DND-41 (cell line): ENCODE measurements around the gene PLD5.

Source experiments
- ATAC-seq: fragments of 200-7000 bp; cut with Tn5 transposase; 3 replicates; pipeline ENCODE4 v1.9.1; 2021; ENCODE audit warnings: low read depth; ENCODE audit not compliant: insufficient read depth
- DNase-seq: peaks from one replicate; pipeline ENCODE4 v3.0.0-alpha.2; 2020
- H2AFZ ChIP-seq: 2 replicates; pipeline ENCODE4 v1.6.0; 2012; ENCODE audit warnings: low read depth, low read length
- H3K27ac ChIP-seq: 2 replicates; pipeline ENCODE4 v1.5.1; 2012; ENCODE audit warnings: low read length, inconsistent platforms
- H3K27me3 ChIP-seq: fragments of 200-600 bp; sonication (generic); 2 replicates; pipeline ENCODE4 v1.6.0; 2012; ENCODE audit warnings: low read length, mild to moderate bottlenecking, inconsistent platforms; ENCODE audit not compliant: insufficient read depth, poor library complexity
- H3K36me3 ChIP-seq: 2 replicates; pipeline ENCODE4 v1.5.1; 2012; ENCODE audit warnings: low read length, inconsistent platforms; ENCODE audit not compliant: insufficient read depth
- H3K4me1 ChIP-seq: 2 replicates; pipeline ENCODE4 v1.5.1; 2012; ENCODE audit warnings: mild to moderate bottlenecking, low read length; ENCODE audit not compliant: insufficient read depth
- H3K4me2 ChIP-seq: 2 replicates; pipeline ENCODE4 v1.6.0; 2012; ENCODE audit warnings: mild to moderate bottlenecking, moderate library complexity, low read length, inconsistent platforms; ENCODE audit not compliant: insufficient read depth
- H3K4me3 ChIP-seq, 2 experiments: fragments of 200-600 bp in 1 of 2; shearing (Covaris generic) in 1 of 2; 2 replicates each; pipeline ENCODE4 v1.5.1; 2012 to 2016; ENCODE audit warnings: inconsistent platforms in 2 of 2, low read length in 2 of 2, mild to moderate bottlenecking in 2 of 2, low read depth in 1 of 2, moderate library complexity in 1 of 2
- H3K79me2 ChIP-seq: 2 replicates; pipeline ENCODE4 v1.6.0; 2012; ENCODE audit warnings: low read length, inconsistent platforms; ENCODE audit not compliant: insufficient read depth
- H3K9ac ChIP-seq: 2 replicates; pipeline ENCODE4 v1.6.0; 2012; ENCODE audit warnings: low read depth, mild to moderate bottlenecking, inconsistent platforms, low read length, moderate library complexity
- H3K9me3 ChIP-seq: 2 replicates; pipeline ENCODE4 v1.5.1; 2012; ENCODE audit warnings: low read length, moderate library complexity, mild to moderate bottlenecking, inconsistent platforms; ENCODE audit not compliant: insufficient read depth, severe bottlenecking
- H4K20me1 ChIP-seq: 2 replicates; pipeline ENCODE4 v1.6.0; 2012; ENCODE audit warnings: low read length; ENCODE audit not compliant: insufficient read depth
- CTCF ChIP-seq: IDR thresholded peaks from 2 replicates; pipeline ENCODE4 v1.5.1; 2012; ENCODE audit warnings: borderline replicate concordance, low read length, moderate library complexity, mild to moderate bottlenecking; ENCODE audit not compliant: poor library complexity, severe bottlenecking; ENCODE audit errors: extremely low read depth
- EZH2 ChIP-seq: IDR thresholded peaks from 3 replicates; pipeline ENCODE4 v1.6.1; 2012; ENCODE audit warnings: borderline replicate concordance, low read depth, mild to moderate bottlenecking, moderate library complexity, low read length, inconsistent platforms; ENCODE audit not compliant: severe bottlenecking

PLD5 gene

GRCh38 chr1:242162140-242162539 lies 362.4 kb downstream of the PLD5 start:
- Histone ChIP-seq H3K36me3 (no peaks in the 10 kb centered on the region), H3K4me1 (no peaks in the 10 kb centered on the region), H3K9ac (no peak overlapping the region), H3K79me2 (no peaks in the 10 kb centered on the region), H3K27me3 (no peaks in the 10 kb centered on the region), H2AFZ (no peak overlapping the region), H3K4me2 (no peak overlapping the region), H3K4me3 (no peak overlapping the region), H4K20me1 (no peaks in the 10 kb centered on the region), H3K9me3 (no peaks in the 10 kb centered on the region), H3K27ac (no peak overlapping the region)
- ATAC-seq, result no peak
- TF ChIP-seq CTCF, result no peak
- DNase-seq, result no peak

- H3K79me2 ChIP-seq, result no peaks in the 10 kb centered on the region
- DNase-seq (peak; percentile 56), ATAC-seq (peak; percentile 89)
- TF ChIP-seq CTCF, result no peak
- TF ChIP-seq EZH2, result no peak
- no peaks in the 10 kb centered on the region for H3K9me3 ChIP-seq
- no peak overlapping the region for H2AFZ ChIP-seq
- no peaks in the 10 kb centered on the region for H3K27me3 ChIP-seq
- no peak overlapping the region for H3K4me3 ChIP-seq
- peak overlapping the region; percentile 57 for H3K4me2 ChIP-seq
- H3K9ac ChIP-seq, result no peak overlapping the region
- no peaks in the 10 kb centered on the region for H4K20me1 ChIP-seq
- H3K36me3 ChIP-seq, result no peaks in the 10 kb centered on the region
- H3K4me1 ChIP-seq, result peaks cover 17% of the 10 kb centered on the region
- H3K27ac ChIP-seq, result no peak overlapping the region
These were observed 377.2 kb downstream of the PLD5 start for GRCh38 chr1:242147096-242147976.

- H3K9ac ChIP-seq, result 0 out of 2 replicates have a peak overlapping the region, but pooled peaks have one; percentile 9
- no peaks in the 10 kb centered on the region for H4K20me1 ChIP-seq
- no peaks in the 10 kb centered on the region for H3K79me2 ChIP-seq
- H3K4me2 ChIP-seq, result peak overlapping the region; percentile 57
- H3K9me3 ChIP-seq, result no peaks in the 10 kb centered on the region
- no peaks in the 10 kb centered on the region for H3K27me3 ChIP-seq
- H3K4me1 ChIP-seq, result peaks cover 17% of the 10 kb centered on the region
- H3K36me3 ChIP-seq, result no peaks in the 10 kb centered on the region
- DNase-seq (no peak), ATAC-seq (peak; percentile 68)
- TF ChIP-seq EZH2 (no peak), CTCF (no peak)
- H3K27ac ChIP-seq, result no peak overlapping the region
- H2AFZ ChIP-seq, result no peak overlapping the region
- peak overlapping the region in 1 of 2 experiments; percentile 39; a peak in 2 of 4 replicates for H3K4me3 ChIP-seq
These were observed 377.8 kb downstream of the PLD5 start for GRCh38 chr1:242146652-242147051.
